Activated B cell treated with CpG ODN at 0.5 μM for 24 hours (primary cell): Measurements from ENCODE around the gene S100A3. TPM values are rescaled to one million over a fixed set of nuclear protein-coding genes. Genes with fewer than 3 reads are reported as not detected.

Experiments used
- ATAC-seq: fragments of 200-7000 bp; cut with Tn5 transposase; one replicate; pipeline ENCODE4 v1.10.0; 2021; ENCODE audit warnings: low read depth, mild to moderate bottlenecking, moderate library complexity
- CTCF ChIA-PET: fragments of 350-600 bp; sonication (Branson Sonifier 250); formaldehyde crosslinking; loops from one replicate; lab custom pipeline; 2021; ENCODE audit warnings: antibody characterized with exemption; lab: Charles Lee
- POLR2A ChIA-PET: fragments of 350-600 bp; sonication (Branson Sonifier 250); formaldehyde crosslinking; loops from one replicate; lab custom pipeline; 2021; ENCODE audit warnings: antibody characterized with exemption; lab: Charles Lee
- DNase-seq: peaks from one replicate; pipeline ENCODE4 v3.0.0; 2022
- H3K27ac Mint-ChIP-seq: one replicate; pipeline ENCODE4 v1.8.0; 2020; ENCODE audit warnings: mixed read lengths
- H3K27me3 Mint-ChIP-seq: one replicate; pipeline ENCODE4 v1.8.0; 2021; ENCODE audit warnings: mixed read lengths
- H3K36me3 Mint-ChIP-seq: one replicate; pipeline ENCODE4 v1.8.0; 2021; ENCODE audit warnings: low read depth, mixed read lengths
- H3K4me1 Mint-ChIP-seq: one replicate; pipeline ENCODE4 v1.8.0; 2021; ENCODE audit warnings: mixed read lengths
- H3K4me3 Mint-ChIP-seq: one replicate; pipeline ENCODE4 v1.8.0; 2020; ENCODE audit warnings: mild to moderate bottlenecking, mixed read lengths
- H3K9me3 Mint-ChIP-seq: one replicate; pipeline ENCODE4 v1.8.0; 2020; ENCODE audit warnings: mixed read lengths
- intact Hi-C: fragments of 100-400 bp; cut with micrococcal nuclease; formaldehyde crosslinking; loops from one replicate; pipeline ENCODE4 v1.15.1; 2024
- total RNA-seq: library from RNA; stranded (reverse); gene quantifications from 2 replicates; pipeline ENCODE4 v1.2.3, GENCODE V29; 2022
- TF ChIP-seq, protein P1 (sequence below): fragments of 200-600 bp; IDR thresholded peaks from one replicate; pipeline ENCODE4 v1.8.0; 2022; ENCODE audit warnings: antibody characterized with exemption, mild to moderate bottlenecking

Gene S100A3
- total RNA-seq, 1 donor from 2014 or later: not detected

DNA sequence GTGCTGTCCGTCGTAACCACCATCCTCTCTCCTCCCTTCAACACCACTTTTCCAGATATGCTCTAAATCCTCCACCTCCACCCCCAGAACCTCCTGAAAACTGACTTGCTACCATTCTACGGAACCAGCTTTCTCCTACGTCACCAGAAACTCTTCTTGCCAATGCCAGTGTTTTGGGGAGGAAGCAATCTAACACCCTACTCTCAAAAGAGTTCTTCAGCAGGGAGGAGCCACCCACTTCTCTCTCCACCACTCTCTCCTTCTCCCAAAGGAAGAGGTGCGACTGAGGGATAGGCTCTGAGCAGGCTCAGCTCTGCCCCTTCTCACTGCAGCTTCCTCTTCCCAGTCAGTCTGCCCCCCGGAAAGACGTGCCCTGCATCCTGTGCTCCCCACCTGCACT is 22.6 kb upstream of the S100A3 start:
- intact Hi-C loops: loop anchor here (1.0 to 5.0 kb wide), 9 partner anchors 27 to 701 kb away; partner anchors contain the start of genes CHTOP, HAX1, RAB13 and S100A13
- ChIA-PET POLR2A (interaction anchor here (1.3 to 4.7 kb wide), 12 partner anchors 27 to 156 kb away, joined by 3 to 65 read pairs (median 6); partner anchors contain the start of genes CHTOP, ILF2, INTS3 and S100A13), CTCF (interaction anchor here (1.0 to 6.3 kb wide), 24 partner anchors 8 to 415 kb away, joined by 3 to 119 read pairs (median 8); partner anchors contain the start of genes CHTOP, ILF2, NPR1 and RAB13)
- peaks cover 31% of the 10 kb centered on the region for H3K4me1 Mint-ChIP-seq
- DNase-seq (no peak), ATAC-seq (no peak)
- no peak overlapping the region for H3K27ac Mint-ChIP-seq
- H3K36me3 Mint-ChIP-seq: no peaks in the 10 kb centered on the region
- H3K4me3 Mint-ChIP-seq: no peak overlapping the region
- H3K9me3 Mint-ChIP-seq: no peaks in the 10 kb centered on the region
- TF ChIP-seq, protein P1, sequence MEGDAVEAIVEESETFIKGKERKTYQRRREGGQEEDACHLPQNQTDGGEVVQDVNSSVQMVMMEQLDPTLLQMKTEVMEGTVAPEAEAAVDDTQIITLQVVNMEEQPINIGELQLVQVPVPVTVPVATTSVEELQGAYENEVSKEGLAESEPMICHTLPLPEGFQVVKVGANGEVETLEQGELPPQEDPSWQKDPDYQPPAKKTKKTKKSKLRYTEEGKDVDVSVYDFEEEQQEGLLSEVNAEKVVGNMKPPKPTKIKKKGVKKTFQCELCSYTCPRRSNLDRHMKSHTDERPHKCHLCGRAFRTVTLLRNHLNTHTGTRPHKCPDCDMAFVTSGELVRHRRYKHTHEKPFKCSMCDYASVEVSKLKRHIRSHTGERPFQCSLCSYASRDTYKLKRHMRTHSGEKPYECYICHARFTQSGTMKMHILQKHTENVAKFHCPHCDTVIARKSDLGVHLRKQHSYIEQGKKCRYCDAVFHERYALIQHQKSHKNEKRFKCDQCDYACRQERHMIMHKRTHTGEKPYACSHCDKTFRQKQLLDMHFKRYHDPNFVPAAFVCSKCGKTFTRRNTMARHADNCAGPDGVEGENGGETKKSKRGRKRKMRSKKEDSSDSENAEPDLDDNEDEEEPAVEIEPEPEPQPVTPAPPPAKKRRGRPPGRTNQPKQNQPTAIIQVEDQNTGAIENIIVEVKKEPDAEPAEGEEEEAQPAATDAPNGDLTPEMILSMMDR: no peak
- peaks cover 6% of the 10 kb centered on the region for H3K27me3 Mint-ChIP-seq

DNA sequence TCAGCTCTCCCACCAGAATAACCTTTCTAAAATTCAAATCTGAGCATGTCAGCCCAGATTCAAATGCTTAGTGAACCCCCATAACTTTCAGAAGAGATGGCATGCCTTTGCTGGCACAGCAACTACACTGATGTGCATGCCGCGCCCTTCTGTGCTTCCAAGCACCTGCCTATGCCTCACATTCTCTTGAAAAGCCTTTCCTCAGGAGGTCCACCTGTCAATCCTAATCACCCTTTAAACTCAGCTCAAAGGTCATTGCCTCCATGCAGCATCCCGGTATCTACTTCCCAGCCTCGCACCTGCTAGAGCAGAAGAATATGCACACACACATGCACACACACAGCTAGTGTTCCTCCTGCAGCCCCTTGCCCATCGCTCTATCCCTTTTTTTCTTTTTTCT is 21.8 kb upstream of the S100A3 start:
- CTCF ChIA-PET: interaction anchor here (0.7 to 6.3 kb wide), 9 partner anchors 25 to 179 kb away, joined by 3 to 119 read pairs (median 9); partner anchors contain the start of genes CHTOP, S100A1, S100A13 and S100A4
- Mint-ChIP-seq H3K4me1 (peaks cover 37% of the 10 kb centered on the region), H3K4me3 (no peak overlapping the region), H3K9me3 (no peaks in the 10 kb centered on the region), H3K27me3 (peaks cover 6% of the 10 kb centered on the region), H3K27ac (no peak overlapping the region), H3K36me3 (no peaks in the 10 kb centered on the region)
- intact Hi-C loops: loop anchor here (5.0 kb wide), 1 partner anchor 86 kb away; the partner anchor contains the start of gene SNAPIN
- DNase-seq: no peak
- TF ChIP-seq, protein P1: no peak
- ATAC-seq: no peak
- POLR2A ChIA-PET: interaction anchor here (0.6 to 4.7 kb wide), 4 partner anchors 20 to 63 kb away, joined by 4 to 65 read pairs (median 24); partner anchors contain the start of genes CHTOP and S100A6

DNA sequence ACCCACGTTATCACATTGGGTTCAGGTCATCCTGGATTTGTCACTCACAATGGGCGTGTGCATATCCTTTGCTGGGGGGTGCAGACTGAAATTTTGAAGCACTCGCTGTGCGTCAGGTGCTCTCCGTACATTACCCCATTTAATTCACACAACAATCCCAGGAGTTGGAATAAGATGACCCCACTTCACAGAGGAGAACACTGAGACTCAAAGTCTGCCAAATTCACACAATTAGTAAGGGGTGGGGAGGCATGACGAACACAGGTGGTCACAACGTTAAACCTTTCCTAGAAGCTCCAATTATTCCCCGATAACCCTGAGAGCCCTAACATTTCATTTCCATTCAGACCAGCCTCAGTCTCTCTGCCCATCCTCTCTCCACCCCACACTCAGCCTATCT is 20.4 kb upstream of the S100A3 start:
- H3K27me3 Mint-ChIP-seq: peaks cover 6% of the 10 kb centered on the region
- no peak overlapping the region for H3K4me3 Mint-ChIP-seq
- H3K4me1 Mint-ChIP-seq: peaks cover 48% of the 10 kb centered on the region
- intact Hi-C loops: no loop called here
- no peak for ATAC-seq
- POLR2A ChIA-PET: interaction anchor here (1.9 to 3.9 kb wide), 2 partner anchors 24 to 36 kb away, joined by 10 to 44 read pairs; partner anchors contain the start of genes S100A4 and S100A6
- CTCF ChIA-PET: interaction anchor here (1.2 to 6.3 kb wide), 8 partner anchors 24 to 181 kb away, joined by 3 to 119 read pairs (median 8); partner anchors contain the start of genes CHTOP, S100A4 and S100A6
- H3K27ac Mint-ChIP-seq: no peak overlapping the region
- H3K9me3 Mint-ChIP-seq: no peaks in the 10 kb centered on the region
- DNase-seq: no peak
- TF ChIP-seq, protein P1: no peak
- no peaks in the 10 kb centered on the region for H3K36me3 Mint-ChIP-seq

DNA sequence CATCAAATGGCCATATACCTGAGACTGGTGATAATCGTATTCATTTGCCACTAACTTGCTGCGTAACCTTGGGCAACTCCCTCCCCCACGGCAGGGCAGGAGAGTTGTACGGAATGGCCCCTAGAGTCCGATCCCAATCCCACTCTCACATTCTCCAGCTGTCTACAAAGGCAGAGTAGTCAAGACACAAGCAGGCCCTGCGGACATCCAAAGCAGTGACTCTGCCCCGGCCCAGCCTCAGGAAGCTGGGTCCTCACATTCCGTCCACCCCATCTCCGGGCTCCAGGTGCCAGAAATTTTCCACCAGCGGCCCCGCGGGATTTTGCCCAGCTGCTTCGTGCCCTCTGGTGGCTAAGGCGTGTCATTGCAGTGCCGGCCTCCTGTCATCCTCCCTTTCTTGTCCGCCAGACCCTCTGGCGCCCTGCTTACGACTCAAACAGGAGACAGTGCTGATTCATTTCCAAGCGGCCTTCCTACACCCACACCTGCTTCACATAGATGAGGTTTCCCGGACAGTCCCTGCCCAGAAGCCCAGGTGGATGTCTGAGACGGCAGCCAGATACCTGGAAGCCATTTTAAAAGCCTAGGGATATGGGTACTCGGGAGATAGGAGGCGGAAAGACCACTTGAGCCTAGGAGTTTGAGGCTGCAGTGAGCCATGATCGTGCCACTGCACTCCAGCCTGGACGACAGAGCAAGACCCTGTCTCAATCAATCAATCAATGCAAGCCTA is 19.5 kb upstream of the S100A3 start:
- intact Hi-C loops: loop anchor here (1.0 kb wide), 6 partner anchors 35 to 216 kb away; partner anchors contain the start of gene CHTOP
- peak overlapping the region; percentile 55 for H3K4me3 Mint-ChIP-seq
- peaks cover 48% of the 10 kb centered on the region for H3K4me1 Mint-ChIP-seq
- ChIA-PET CTCF (interaction anchor here (0.7 to 6.3 kb wide), 21 partner anchors 17 to 217 kb away, joined by 3 to 119 read pairs (median 4); partner anchors contain the start of genes CHTOP, S100A4, S100A5 and S100A6), POLR2A (interaction anchor here (0.9 to 3.9 kb wide), 5 partner anchors 23 to 66 kb away, joined by 4 to 44 read pairs (median 10); partner anchors contain the start of genes CHTOP, S100A4 and S100A6)
- peak; percentile 11 for ATAC-seq
- H3K9me3 Mint-ChIP-seq: no peaks in the 10 kb centered on the region
- TF ChIP-seq, protein P1: peak; percentile 82
- DNase-seq: peak; percentile 71
- no peaks in the 10 kb centered on the region for H3K36me3 Mint-ChIP-seq
- H3K27ac Mint-ChIP-seq: peak overlapping the region; percentile 50
- H3K27me3 Mint-ChIP-seq: peaks cover 6% of the 10 kb centered on the region
